Ureter (tissue), 1 donor: ENCODE data around the gene FNDC4. TPM values are rescaled to one million over a fixed set of nuclear protein-coding genes. Genes with fewer than 3 reads are reported as not detected.
"Not testable (repeated sequence)": the region's sequence is repeated elsewhere in the genome, so short reads cannot be mapped to it uniquely, and the experiment has no call there.

Source experiments
- DNase-seq: peaks from one replicate; pipeline ENCODE4 v3.0.0-alpha.2; 2020; ENCODE audit warnings: low spot score
- total RNA-seq: library from RNA; stranded (reverse); gene quantifications from one replicate; pipeline ENCODE4 v1.2.4, GENCODE V29; 2023
- donor health status: DM: yes; HTN: yes; CAD: no.

The FNDC4 gene
- total RNA-seq: 3.7 TPM

GRCh38 chr2:27494944-27495554 lies at the start of gene FNDC4:
Gene FNDC4, minus strand, starts transcription at chr2:27495200. Its CDS starts 521 bp downstream, at chr2:27494679.
- DNase-seq: no peak

- no peak for DNase-seq
These were observed 49.3 kb upstream of the FNDC4 start for GRCh38 chr2:27544143-27544821.

- DNase-seq: not testable (repeated sequence)
These were observed 44.6 kb upstream of the FNDC4 start for GRCh38 chr2:27539649-27540048.

GRCh38 chr2:27538839-27539450 lies 43.9 kb upstream of the FNDC4 start:
- not testable (repeated sequence) for DNase-seq

- no peak for DNase-seq
These were observed 42.3 kb upstream of the FNDC4 start for GRCh38 chr2:27537287-27537686.

GRCh38 chr2:27531983-27532382 lies 37.0 kb upstream of the FNDC4 start:
- no peak for DNase-seq

- DNase-seq: no peak
These were observed 32.2 kb upstream of the FNDC4 start for GRCh38 chr2:27527182-27527581.

GRCh38 chr2:27522400-27522945 lies 27.5 kb upstream of the FNDC4 start:
- no peak for DNase-seq

- no peak for DNase-seq
These were observed 25.3 kb upstream of the FNDC4 start for GRCh38 chr2:27520316-27520715.

GRCh38 chr2:27518782-27519113 lies 23.7 kb upstream of the FNDC4 start:
- DNase-seq: no peak

- DNase-seq: no peak
These were observed 23.2 kb upstream of the FNDC4 start for GRCh38 chr2:27518113-27518781.

- DNase-seq: no peak
These were observed 14.3 kb upstream of the FNDC4 start for GRCh38 chr2:27509326-27509725.

GRCh38 chr2:27507293-27507692 lies 12.3 kb upstream of the FNDC4 start:
- DNase-seq: no peak

GRCh38 chr2:27506587-27506986 lies 11.6 kb upstream of the FNDC4 start:
- DNase-seq: no peak

GRCh38 chr2:27502142-27502541 lies 7.1 kb upstream of the FNDC4 start:
- DNase-seq: no peak

- DNase-seq: no peak
These were observed 6.0 kb upstream of the FNDC4 start for GRCh38 chr2:27501042-27501441.

- no peak for DNase-seq
These were observed 4.0 kb upstream of the FNDC4 start for GRCh38 chr2:27498975-27499374.

GRCh38 chr2:27497288-27497627 lies 2.3 kb upstream of the FNDC4 start:
- DNase-seq: no peak

- DNase-seq: no peak
These were observed 1.6 kb upstream of the FNDC4 start, which contains the start of gene GCKR for GRCh38 chr2:27496357-27497287. Gene GCKR, plus strand, starts transcription at chr2:27496839. Its CDS starts 66 bp downstream, at chr2:27496905.

- DNase-seq: no peak
These were observed 898 bp upstream of the FNDC4 start for GRCh38 chr2:27495840-27496356.

- DNase-seq: no peak
These were observed 586 bp downstream of the FNDC4 start for GRCh38 chr2:27494284-27494943.
